Effector memory CD4-positive, alpha-beta T cell (primary cell): ENCODE measurements around the gene FANCC.

Experiments
- DNase-seq, 3 donors: peaks; one replicate each; pipeline ENCODE4 v3.0.0-alpha.2; 2020
- H3K27ac ChIP-seq: 2 replicates; pipeline ENCODE4 v1.7.0; 2013; ENCODE audit warnings: mild to moderate bottlenecking, low read length, moderate library complexity; ENCODE audit not compliant: insufficient read depth, poor library complexity, severe bottlenecking
- H3K27me3 ChIP-seq: replicated peaks from 2 replicates; pipeline ENCODE4 v1.7.0; 2013; ENCODE audit warnings: mild to moderate bottlenecking, low read length; ENCODE audit not compliant: insufficient read depth, control insufficient read depth, poor library complexity, severe bottlenecking
- H3K36me3 ChIP-seq: 2 replicates; pipeline ENCODE4 v1.7.0; 2013; ENCODE audit warnings: mild to moderate bottlenecking, low read length, moderate library complexity; ENCODE audit not compliant: control insufficient read depth, insufficient read depth
- H3K4me1 ChIP-seq: 2 replicates; pipeline ENCODE4 v1.7.0; 2013; ENCODE audit warnings: low read length, mild to moderate bottlenecking; ENCODE audit not compliant: control insufficient read depth, insufficient read depth, poor library complexity, severe bottlenecking
- H3K4me3 ChIP-seq: 2 replicates; pipeline ENCODE4 v1.7.0; 2013; ENCODE audit warnings: low read length, low read depth, mild to moderate bottlenecking; ENCODE audit not compliant: insufficient read depth, poor library complexity, severe bottlenecking
- H3K9me3 ChIP-seq: 2 replicates; pipeline ENCODE4 v1.7.0; 2013; ENCODE audit warnings: mild to moderate bottlenecking, low read length, moderate library complexity; ENCODE audit not compliant: control insufficient read depth

Gene FANCC

GRCh38 chr9:95092262-95093072, 225.0 kb downstream of the FANCC start:
- H3K36me3 ChIP-seq = no peaks in the 10 kb centered on the region
- no peaks in the 10 kb centered on the region for H3K27me3 ChIP-seq
- no peak for DNase-seq
- H3K9me3 ChIP-seq = no peaks in the 10 kb centered on the region
- no peak overlapping the region for H3K4me3 ChIP-seq
- H3K27ac ChIP-seq = no peak overlapping the region
- H3K4me1 ChIP-seq = peaks cover 3% of the 10 kb centered on the region

- no peaks in the 10 kb centered on the region for H3K9me3 ChIP-seq
- no peak overlapping the region for H3K27ac ChIP-seq
- no peak overlapping the region for H3K4me3 ChIP-seq
- H3K36me3 ChIP-seq = no peaks in the 10 kb centered on the region
- H3K4me1 ChIP-seq = peaks cover 3% of the 10 kb centered on the region
- DNase-seq = no peak
- no peaks in the 10 kb centered on the region for H3K27me3 ChIP-seq
Observed at GRCh38 chr9:95091601-95092261, 225.8 kb downstream of the FANCC start.

DNA sequence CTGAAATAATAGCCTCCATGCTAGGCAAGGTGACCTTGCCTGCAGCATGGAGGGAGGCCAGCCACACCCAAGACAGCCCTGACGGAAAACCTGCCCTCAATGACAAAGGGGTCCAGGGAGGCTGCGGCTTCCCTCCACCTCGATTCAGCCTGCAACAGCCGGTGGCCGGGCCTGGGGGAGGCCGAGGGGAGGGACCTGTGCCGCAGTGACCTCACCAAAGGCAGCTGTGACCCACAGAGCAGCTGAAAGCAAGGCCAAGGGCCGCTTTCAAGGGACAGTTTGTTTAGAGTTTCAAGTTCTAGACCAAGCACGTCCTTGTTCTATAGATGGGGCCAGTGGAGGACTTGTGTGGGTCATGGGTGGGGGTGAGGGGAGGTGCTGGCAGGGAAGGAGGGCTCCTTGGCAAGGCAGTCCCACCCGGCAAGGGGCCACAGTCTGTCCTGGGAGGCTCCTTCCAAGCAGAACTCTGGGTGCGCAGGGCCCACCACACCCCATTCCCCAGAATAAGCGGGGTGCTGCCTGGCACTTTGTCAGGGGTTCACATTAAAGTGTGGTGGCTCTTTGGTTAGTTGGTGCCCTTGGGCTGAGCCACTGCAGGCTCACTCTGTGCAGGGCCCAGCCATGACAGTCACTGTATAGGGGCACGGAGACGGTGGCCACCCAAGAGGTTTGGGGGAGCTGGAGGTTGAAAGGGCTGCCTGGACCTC, 226.5 kb downstream of the FANCC start:
- H3K4me1 ChIP-seq = peaks cover 3% of the 10 kb centered on the region
- DNase-seq = no peak
- H3K4me3 ChIP-seq = no peak overlapping the region
- H3K9me3 ChIP-seq = no peaks in the 10 kb centered on the region
- H3K27me3 ChIP-seq = no peaks in the 10 kb centered on the region
- H3K27ac ChIP-seq = no peak overlapping the region
- no peaks in the 10 kb centered on the region for H3K36me3 ChIP-seq

DNA sequence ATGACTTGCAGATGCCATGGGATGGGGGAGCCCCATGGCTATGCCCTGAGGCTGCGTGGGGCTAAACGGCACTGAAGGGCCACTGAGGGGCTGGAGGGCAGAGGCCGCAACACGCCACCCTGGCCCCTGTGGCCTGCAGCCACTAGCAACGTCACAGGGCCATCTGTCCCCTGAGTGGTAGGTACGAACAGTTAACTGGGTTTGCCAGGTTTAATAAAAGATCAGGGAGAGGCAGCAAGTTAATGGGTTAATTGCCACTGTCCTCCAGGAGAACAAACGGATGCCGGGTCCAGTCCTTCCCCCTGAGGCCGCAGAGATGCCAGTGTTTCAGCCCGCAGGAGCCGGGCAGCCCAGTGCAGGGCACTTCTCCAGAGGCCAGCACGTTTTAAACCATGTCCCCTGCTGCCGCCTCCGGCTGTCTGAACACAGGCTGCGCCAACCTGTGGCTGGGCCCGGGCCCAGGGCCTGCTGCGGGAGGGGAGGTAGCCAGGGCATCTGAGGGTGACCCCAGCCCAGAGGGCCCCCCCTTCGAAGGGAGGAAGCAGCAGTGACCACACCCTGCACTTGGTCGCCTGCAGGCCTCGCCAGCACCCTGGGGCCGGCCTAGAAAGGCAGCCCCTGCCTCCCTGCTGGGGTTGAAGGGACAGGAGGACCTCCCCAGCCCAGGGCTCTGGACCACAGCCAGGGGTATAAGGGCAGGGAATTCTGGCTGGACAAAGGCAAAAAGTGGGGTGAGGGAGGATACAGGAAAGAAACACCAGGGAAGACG, 227.3 kb downstream of the FANCC start:
- Histone ChIP-seq H3K27me3 (no peaks in the 10 kb centered on the region), H3K9me3 (no peaks in the 10 kb centered on the region), H3K4me3 (no peak overlapping the region), H3K36me3 (no peaks in the 10 kb centered on the region), H3K27ac (no peak overlapping the region), H3K4me1 (peaks cover 3% of the 10 kb centered on the region)
- DNase-seq = no peak

DNA sequence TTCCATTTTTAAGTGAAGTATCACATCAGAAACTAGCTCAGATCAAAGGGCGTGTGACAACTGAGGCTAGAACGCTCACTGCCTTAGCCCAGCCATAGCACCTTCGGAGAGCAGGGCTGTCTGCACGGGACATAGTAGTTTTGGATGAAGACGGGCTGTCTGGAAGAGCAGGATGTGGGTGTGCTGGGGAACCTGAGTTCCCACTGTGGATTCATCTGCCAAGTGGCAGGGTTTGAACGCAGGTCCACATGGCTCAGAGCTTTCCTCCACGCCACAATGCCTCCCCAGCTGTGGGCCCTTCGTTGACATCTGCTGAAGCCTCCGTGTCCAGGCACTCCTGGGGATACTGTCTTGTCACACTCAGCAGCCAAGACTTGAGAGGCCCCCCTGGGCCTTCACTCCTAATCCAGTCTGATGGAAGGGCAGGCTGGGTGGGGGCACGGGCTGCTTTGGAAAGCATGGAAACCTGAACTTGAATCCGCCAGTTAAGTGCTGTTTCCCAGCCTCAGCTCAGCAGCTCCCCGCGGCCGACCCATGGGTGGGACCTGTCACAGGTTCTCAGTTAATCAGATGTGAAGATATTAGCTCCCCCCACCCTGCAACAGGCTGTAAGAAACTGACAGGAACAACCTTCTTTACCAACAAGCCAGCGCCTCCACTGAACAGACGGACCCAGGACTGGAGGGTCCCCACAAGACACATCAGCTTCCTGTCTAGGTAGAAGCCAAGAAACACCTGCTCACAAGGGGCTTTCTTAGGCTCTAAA, 228.1 kb downstream of the FANCC start:
- H3K36me3 ChIP-seq = no peaks in the 10 kb centered on the region
- H3K27ac ChIP-seq = no peak overlapping the region
- peaks cover 3% of the 10 kb centered on the region for H3K4me1 ChIP-seq
- no peaks in the 10 kb centered on the region for H3K9me3 ChIP-seq
- no peak for DNase-seq
- H3K27me3 ChIP-seq = no peaks in the 10 kb centered on the region
- H3K4me3 ChIP-seq = no peak overlapping the region

GRCh38 chr9:95088421-95089161, 228.9 kb downstream of the FANCC start:
- peaks cover 3% of the 10 kb centered on the region for H3K4me1 ChIP-seq
- no peak for DNase-seq
- no peak overlapping the region for H3K27ac ChIP-seq
- no peaks in the 10 kb centered on the region for H3K27me3 ChIP-seq
- H3K36me3 ChIP-seq = no peaks in the 10 kb centered on the region
- H3K4me3 ChIP-seq = no peak overlapping the region
- H3K9me3 ChIP-seq = no peaks in the 10 kb centered on the region

DNA sequence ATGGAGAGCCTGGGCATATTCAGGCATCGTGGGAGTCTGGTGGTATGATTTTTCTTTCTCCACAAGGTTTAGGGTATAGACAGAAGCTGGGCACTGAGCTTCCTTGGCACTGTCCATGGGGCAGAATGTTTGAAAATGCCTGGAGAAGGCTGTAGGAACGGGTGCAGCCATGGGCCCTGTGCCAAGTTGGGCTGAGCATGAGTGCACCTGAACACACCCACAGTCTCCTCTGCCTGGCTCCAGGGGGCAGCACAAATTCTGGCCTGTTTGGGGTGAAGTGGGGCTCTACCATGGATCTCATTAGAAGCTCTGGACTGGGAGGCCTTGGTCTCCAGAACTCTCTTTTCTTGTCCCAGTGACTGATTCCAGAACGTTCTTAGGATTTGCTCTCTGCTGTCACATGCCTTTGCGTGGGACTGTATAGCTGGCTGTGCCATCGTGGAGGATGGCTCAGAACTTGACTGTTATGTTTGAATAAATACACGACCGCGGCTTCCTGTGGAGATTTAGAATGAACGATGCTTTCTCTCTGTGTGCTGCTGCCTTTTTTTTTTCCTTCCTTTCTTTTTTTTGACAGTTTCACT, 229.8 kb downstream of the FANCC start:
- no peaks in the 10 kb centered on the region for H3K9me3 ChIP-seq
- peaks cover 3% of the 10 kb centered on the region for H3K4me1 ChIP-seq
- DNase-seq = no peak
- no peaks in the 10 kb centered on the region for H3K36me3 ChIP-seq
- no peak overlapping the region for H3K27ac ChIP-seq
- H3K4me3 ChIP-seq = no peak overlapping the region
- no peaks in the 10 kb centered on the region for H3K27me3 ChIP-seq

- Histone ChIP-seq H3K9me3 (no peaks in the 10 kb centered on the region), H3K36me3 (no peaks in the 10 kb centered on the region), H3K27me3 (no peaks in the 10 kb centered on the region), H3K4me1 (no peaks in the 10 kb centered on the region), H3K27ac (no peak overlapping the region), H3K4me3 (no peak overlapping the region)
- no peak for DNase-seq
Observed at GRCh38 chr9:95086564-95086955, 230.9 kb downstream of the FANCC start.
